Measurements from ENCODE around the gene SDHB. TPM values are rescaled to one million over a fixed set of nuclear protein-coding genes. Genes with fewer than 3 reads are reported as not detected.

The SDHB gene
- total RNA-seq, 1 experiment from 2014 or later, result 336 TPM

DNA sequence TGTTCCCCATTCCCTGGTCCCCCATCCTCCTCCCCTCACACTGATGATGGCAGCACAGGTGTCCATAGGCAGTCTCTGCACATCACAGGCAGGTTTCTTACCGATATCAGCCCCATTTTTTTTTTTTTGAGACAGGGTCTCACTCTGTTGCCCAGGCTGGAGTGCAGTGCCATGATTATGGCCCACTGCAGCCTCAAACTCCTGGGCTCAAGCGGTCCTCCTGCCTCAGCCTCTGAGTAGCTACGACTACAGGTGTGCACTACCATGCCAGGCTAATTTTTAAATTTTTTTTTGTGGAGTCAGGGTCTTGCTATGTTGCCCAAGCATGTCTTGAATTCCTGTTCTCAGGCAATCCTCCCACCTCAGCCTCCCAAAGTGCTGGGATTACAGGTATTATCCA, 28.9 kb upstream of the SDHB start:
- ChIA-PET CTCF (no interaction called here), POLR2A (ENCODE audit: unreplicated experiment) (no interaction called here)
- H3K79me2 ChIP-seq (ENCODE audit: low read length), result no peaks in the 10 kb centered on the region
- no peaks in the 10 kb centered on the region for H3K36me3 ChIP-seq (ENCODE audit: low read depth, low read length)
- no peaks in the 10 kb centered on the region for H3F3A ChIP-seq (ENCODE audit: low read length, unreplicated experiment)
- no peaks in the 10 kb centered on the region for H3K4me1 ChIP-seq (ENCODE audit: insufficient read depth, low read length)
- H3K4me2 ChIP-seq (ENCODE audit: low read length), result no peak overlapping the region
- no peaks in the 10 kb centered on the region for H4K20me1 ChIP-seq (ENCODE audit: low read length)
- no peaks in the 10 kb centered on the region for H3K9me3 ChIP-seq (ENCODE audit: low read length)
- H3K9ac ChIP-seq (ENCODE audit: low read length), result no peak overlapping the region
- no TSS peak for BruUV-seq (replicated peaks)
- no peak overlapping the region for H2AFZ ChIP-seq (ENCODE audit: low read length)
- ATAC-seq (no peak), DNase-seq (no peak)
- H3K27me3 ChIP-seq (ENCODE audit: low read length), result no peaks in the 10 kb centered on the region
- no peak overlapping the region for H3K4me3 ChIP-seq (ENCODE audit: low read length)
- H3K9me2 ChIP-seq (replicated peaks; ENCODE audit: low read length), result no peaks in the 10 kb centered on the region
- no peak overlapping the region for H3K27ac ChIP-seq (ENCODE audit: low read length)
- TF ChIP-seq, protein P1, sequence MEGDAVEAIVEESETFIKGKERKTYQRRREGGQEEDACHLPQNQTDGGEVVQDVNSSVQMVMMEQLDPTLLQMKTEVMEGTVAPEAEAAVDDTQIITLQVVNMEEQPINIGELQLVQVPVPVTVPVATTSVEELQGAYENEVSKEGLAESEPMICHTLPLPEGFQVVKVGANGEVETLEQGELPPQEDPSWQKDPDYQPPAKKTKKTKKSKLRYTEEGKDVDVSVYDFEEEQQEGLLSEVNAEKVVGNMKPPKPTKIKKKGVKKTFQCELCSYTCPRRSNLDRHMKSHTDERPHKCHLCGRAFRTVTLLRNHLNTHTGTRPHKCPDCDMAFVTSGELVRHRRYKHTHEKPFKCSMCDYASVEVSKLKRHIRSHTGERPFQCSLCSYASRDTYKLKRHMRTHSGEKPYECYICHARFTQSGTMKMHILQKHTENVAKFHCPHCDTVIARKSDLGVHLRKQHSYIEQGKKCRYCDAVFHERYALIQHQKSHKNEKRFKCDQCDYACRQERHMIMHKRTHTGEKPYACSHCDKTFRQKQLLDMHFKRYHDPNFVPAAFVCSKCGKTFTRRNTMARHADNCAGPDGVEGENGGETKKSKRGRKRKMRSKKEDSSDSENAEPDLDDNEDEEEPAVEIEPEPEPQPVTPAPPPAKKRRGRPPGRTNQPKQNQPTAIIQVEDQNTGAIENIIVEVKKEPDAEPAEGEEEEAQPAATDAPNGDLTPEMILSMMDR (conservative IDR thresholded peaks at IDR 0.05; ENCODE audit: low read depth, low read length), result no peak
- TF ChIP-seq EZH2phosphoT487 (IDR thresholded peaks at IDR 0.05; ENCODE audit: borderline replicate concordance, low read length) (no peak), EZH2 (IDR thresholded peaks at IDR 0.05; ENCODE audit: low read length, unreplicated experiment) (no peak)
- intact Hi-C loops (cut with micrococcal nuclease), result no loop called here

DNA sequence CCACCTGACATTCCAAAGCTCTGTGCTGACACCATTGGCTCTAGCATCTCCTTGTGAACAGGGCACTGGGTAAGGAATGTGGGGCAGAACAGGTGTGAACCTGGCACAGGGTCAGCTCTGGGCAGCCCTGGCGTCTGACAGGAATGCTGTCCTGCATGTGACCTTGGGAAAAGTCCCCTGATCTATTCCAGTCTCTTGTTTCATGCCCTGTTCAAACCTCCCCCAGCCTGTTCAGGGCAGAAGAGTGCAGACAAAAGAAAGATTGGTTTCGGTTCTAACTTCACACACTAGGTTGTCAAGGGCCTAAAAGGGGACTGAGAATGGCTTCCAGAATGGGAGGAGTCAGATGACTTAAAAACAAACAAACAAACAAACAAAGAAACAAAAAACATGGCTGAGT, 27.6 kb upstream of the SDHB start:
- no peaks in the 10 kb centered on the region for H3F3A ChIP-seq (ENCODE audit: low read length, unreplicated experiment)
- CTCF ChIA-PET, result no interaction called here
- no peak overlapping the region for H3K4me2 ChIP-seq (ENCODE audit: low read length)
- ATAC-seq, result no peak
- no peaks in the 10 kb centered on the region for H3K9me2 ChIP-seq (replicated peaks; ENCODE audit: low read length)
- no peaks in the 10 kb centered on the region for H3K36me3 ChIP-seq (ENCODE audit: low read depth, low read length)
- BruUV-seq (replicated peaks), result no TSS peak
- no peak for TF ChIP-seq EZH2 (IDR thresholded peaks at IDR 0.05; ENCODE audit: low read length, unreplicated experiment)
- TF ChIP-seq, protein P1 (conservative IDR thresholded peaks at IDR 0.05; ENCODE audit: low read depth, low read length), result no peak
- no peak for TF ChIP-seq EZH2phosphoT487 (IDR thresholded peaks at IDR 0.05; ENCODE audit: borderline replicate concordance, low read length)
- no peaks in the 10 kb centered on the region for H3K4me1 ChIP-seq (ENCODE audit: insufficient read depth, low read length)
- H3K4me3 ChIP-seq (ENCODE audit: low read length), result no peak overlapping the region
- no peaks in the 10 kb centered on the region for H3K9me3 ChIP-seq (ENCODE audit: low read length)
- POLR2A ChIA-PET (ENCODE audit: unreplicated experiment), result no interaction called here
- H3K27me3 ChIP-seq (ENCODE audit: low read length), result no peaks in the 10 kb centered on the region
- no peaks in the 10 kb centered on the region for H4K20me1 ChIP-seq (ENCODE audit: low read length)
- no peaks in the 10 kb centered on the region for H3K79me2 ChIP-seq (ENCODE audit: low read length)
- H2AFZ ChIP-seq (ENCODE audit: low read length), result no peak overlapping the region
- intact Hi-C loops (cut with micrococcal nuclease), result no loop called here
- DNase-seq, result no peak
- no peak overlapping the region for H3K9ac ChIP-seq (ENCODE audit: low read length)
- no peak overlapping the region for H3K27ac ChIP-seq (ENCODE audit: low read length)

DNA sequence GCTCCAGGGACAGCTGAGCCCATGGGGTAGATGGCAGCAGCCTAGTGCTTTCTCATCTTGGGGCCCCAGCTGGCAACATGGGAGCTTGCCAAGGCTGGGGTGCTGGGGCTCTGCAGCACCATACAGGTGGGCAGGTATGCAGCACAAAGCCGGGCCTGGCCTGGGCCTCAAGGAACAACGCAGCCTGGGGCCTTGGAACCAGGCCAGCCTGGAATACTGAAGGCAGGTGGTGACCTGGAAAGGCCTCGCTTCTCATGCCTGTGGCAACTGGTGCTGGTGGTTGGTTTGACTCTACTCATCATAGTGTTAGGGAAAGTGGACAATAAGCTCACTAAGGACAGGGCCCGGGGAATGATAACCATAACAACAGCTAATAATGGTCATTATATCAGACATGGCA, 27.0 kb upstream of the SDHB start:
- Histone ChIP-seq H3K27me3 (ENCODE audit: low read length) (no peaks in the 10 kb centered on the region), H3K4me2 (ENCODE audit: low read length) (no peak overlapping the region), H3K4me3 (ENCODE audit: low read length) (no peak overlapping the region), H3K9me2 (replicated peaks; ENCODE audit: low read length) (no peaks in the 10 kb centered on the region), H2AFZ (ENCODE audit: low read length) (no peak overlapping the region), H3K9me3 (ENCODE audit: low read length) (no peaks in the 10 kb centered on the region), H3K27ac (ENCODE audit: low read length) (no peak overlapping the region), H3K9ac (ENCODE audit: low read length) (no peak overlapping the region), H3F3A (ENCODE audit: low read length, unreplicated experiment) (no peaks in the 10 kb centered on the region), H4K20me1 (ENCODE audit: low read length) (no peaks in the 10 kb centered on the region), H3K79me2 (ENCODE audit: low read length) (no peaks in the 10 kb centered on the region), H3K36me3 (ENCODE audit: low read depth, low read length) (no peaks in the 10 kb centered on the region), H3K4me1 (ENCODE audit: insufficient read depth, low read length) (no peaks in the 10 kb centered on the region)
- TF ChIP-seq EZH2phosphoT487 (IDR thresholded peaks at IDR 0.05; ENCODE audit: borderline replicate concordance, low read length), result no peak
- no peak for TF ChIP-seq EZH2 (IDR thresholded peaks at IDR 0.05; ENCODE audit: low read length, unreplicated experiment)
- TF ChIP-seq, protein P1 (conservative IDR thresholded peaks at IDR 0.05; ENCODE audit: low read depth, low read length), result no peak
- POLR2A ChIA-PET (ENCODE audit: unreplicated experiment), result no interaction called here
- CTCF ChIA-PET, result no interaction called here
- no peak for ATAC-seq
- no peak for DNase-seq
- intact Hi-C loops (cut with micrococcal nuclease), result no loop called here
- no TSS peak for BruUV-seq (replicated peaks)
